OCI-M2 (cell line): ENCODE data around the gene METTL25.

Experiments
- DNase-seq: peaks from one replicate; lab custom pipeline; 2025; ENCODE audit not compliant: unreplicated experiment; lab: John Stamatoyannopoulos, UW

The METTL25 gene

DNA sequence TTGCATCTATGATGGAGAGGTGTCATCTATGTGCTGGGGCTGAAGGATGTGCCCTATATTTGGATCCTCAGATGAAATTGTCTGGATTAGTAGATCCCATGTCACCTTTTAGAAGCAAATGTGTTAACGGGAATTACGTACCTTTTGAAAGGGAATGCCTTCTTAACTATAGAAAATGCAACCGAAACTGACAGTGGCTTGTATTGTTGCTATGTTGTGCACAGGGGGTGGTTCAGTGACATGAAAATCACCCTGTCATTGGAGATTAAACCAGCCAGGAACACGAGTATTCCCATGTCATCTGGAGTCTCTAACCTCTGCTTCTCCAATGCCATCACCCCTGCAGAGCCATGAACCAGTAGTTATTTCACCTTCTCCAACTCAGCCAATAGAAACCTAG lies 110.2 kb downstream of the METTL25 start:
- DNase-seq, result no peak

GRCh38 chr12:82470906-82471512 lies 112.7 kb downstream of the METTL25 start:
- DNase-seq, result no peak

- no peak for DNase-seq
These were observed 114.9 kb downstream of the METTL25 start for GRCh38 chr12:82473111-82473754.

- DNase-seq, result no peak
These were observed 116.0 kb downstream of the METTL25 start for GRCh38 chr12:82474181-82474797.

DNA sequence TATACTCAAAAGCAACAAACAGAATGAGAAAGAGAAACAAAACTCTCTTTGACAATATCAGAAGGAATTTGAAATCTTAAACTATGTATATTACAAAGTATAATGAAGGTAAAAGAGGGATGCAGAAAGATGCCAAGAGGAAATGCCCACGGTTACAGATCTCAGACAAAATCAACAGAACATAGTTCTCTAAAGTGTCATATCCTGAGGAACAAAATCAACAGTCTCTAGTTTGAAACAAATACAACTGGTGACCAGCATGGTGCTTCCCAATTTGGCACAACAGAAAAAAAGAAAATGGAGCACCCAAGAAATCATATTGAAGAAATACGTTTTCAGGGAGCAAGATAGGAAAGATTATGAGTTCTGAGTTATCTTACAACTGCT lies 116.5 kb downstream of the METTL25 start:
- DNase-seq, result no peak

GRCh38 chr12:82475211-82475610 lies 116.9 kb downstream of the METTL25 start:
- DNase-seq, result no peak

DNA sequence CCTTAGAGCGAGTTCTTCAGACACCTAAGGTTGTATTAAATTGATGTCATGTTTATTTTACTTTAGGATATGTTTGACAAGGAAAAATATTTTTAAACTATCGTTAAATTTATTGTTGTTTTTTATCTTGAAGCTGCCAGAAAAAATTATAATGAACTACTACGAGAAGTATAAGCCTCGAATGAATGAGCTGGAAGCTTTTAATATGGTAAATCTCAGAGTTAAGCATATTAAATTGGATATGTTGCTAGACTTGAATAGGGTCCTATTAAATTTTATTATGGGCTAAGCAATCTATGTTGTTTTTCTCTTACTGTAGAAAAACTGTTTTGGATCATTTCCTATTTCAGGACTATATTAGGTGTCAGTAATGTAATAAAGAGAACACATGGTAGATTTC lies 118.2 kb downstream of the METTL25 start:
- DNase-seq, result no peak

DNA sequence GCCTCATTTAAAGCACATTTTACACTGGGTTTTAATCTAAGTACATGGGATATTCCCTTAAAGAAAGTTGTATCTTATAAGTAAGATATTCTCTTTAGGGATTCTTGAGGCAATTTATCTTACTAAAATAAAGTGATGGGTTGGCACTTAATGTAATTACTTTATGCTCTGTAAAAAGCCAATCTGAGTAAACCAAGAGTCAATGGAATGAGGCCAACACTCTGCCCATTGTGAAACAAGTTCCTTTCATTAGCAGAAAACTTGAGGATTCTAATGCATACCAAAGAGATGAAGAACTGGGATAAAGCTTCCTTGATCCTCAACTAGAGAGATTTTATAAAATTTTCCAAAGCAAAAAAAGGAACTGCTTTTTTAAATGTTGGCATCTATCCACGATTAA lies 121.2 kb downstream of the METTL25 start:
- no peak for DNase-seq

DNA sequence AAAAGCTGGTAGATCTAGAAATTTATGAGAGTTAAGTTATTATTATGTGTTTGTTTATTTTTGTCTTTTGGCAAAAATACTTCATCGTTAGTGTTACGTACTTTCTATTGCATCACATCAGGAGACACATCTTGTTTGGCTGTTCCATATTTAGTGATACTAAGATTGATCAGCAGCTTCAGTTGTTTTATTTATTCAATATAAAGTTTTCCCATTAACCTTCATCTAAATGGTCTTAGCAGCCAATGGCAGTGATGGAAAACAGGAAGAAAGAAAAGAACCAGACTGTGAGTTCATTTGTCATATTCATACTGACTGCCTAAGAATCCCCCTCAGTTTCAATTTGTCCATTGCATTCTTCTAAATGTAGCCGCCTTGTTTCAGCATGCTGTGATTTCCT lies 122.3 kb downstream of the METTL25 start:
- DNase-seq, result no peak

DNA sequence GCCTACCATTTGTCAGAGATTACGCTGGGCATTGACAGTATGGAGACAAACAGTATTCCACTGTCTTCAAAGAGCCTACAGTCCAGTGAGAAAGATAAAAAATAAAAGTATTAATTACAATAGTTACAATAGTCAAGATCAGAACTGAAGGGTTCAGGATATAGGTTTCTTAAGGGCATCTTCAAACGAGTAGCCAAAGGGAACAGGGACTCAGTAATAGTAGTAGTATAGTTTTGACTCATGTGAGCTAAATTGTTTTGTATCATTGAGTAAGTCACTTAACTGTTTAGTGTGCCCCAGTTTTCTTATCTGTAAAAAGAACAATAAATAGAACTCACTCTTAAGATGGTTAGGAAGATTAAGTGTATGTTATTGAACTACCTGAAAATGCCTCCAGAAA lies 123.6 kb downstream of the METTL25 start:
- DNase-seq, result no peak

GRCh38 chr12:82486524-82487235 lies 128.4 kb downstream of the METTL25 start:
- DNase-seq, result no peak

DNA sequence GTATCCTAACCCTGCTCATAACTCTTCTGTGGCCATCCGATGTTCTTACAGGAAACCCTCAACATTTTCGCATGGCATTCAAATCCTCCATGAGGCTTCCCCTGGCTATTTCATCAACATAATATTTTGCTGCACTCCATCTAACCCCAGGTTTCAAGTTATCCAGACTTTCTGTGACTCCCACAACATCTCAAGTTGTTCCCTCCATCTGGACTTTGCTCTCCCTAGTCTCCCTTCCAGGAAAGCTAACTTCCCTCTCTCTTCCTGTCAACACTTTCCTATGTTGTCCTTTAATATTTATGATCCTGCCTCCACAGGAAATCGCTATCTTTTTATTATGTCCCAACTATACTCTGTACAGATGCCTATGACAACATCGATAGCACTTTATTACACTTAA lies 146.1 kb downstream of the METTL25 start:
- no peak for DNase-seq

DNA sequence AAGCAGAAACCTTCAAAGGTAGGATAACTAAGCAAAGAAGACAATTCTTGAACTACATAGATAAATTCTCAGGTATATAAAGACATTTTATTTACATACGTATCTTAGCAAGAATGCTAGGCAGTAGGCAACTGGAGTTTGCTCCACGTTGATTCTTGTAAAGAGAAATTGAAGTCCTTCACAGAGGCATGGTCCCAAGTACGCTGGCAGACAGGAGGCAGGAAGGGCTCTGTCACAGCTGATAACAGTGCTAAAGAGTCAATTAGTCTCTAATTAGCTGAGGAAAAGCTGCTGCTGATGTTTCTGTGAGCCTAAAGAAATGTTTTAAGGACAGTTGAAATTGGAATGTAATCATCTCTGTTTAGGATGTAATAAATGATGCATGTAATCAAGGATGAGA lies 146.8 kb downstream of the METTL25 start:
- no peak for DNase-seq

GRCh38 chr12:82507686-82508085 lies 149.4 kb downstream of the METTL25 start:
- DNase-seq, result no peak

DNA sequence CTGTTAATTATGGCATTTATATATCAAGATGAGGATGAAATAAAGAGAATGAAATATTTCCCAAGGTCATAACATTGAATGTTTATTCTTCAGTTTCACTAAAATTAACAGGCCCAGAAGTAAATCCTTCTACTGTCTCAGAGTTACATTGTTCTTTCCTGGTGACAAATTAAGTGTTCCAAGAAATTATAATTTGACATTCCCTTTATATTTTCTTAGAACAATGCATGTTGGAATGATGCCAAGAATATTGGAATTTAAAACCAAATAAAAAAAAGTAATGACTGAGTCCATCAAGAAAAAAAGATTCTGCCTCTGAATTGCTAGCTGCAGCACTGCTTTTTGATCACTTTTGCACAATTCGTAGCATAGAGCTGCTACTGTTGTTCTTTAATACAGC lies 152.1 kb downstream of the METTL25 start:
- no peak for DNase-seq

- no peak for DNase-seq
These were observed 156.6 kb downstream of the METTL25 start for GRCh38 chr12:82514880-82515279.

DNA sequence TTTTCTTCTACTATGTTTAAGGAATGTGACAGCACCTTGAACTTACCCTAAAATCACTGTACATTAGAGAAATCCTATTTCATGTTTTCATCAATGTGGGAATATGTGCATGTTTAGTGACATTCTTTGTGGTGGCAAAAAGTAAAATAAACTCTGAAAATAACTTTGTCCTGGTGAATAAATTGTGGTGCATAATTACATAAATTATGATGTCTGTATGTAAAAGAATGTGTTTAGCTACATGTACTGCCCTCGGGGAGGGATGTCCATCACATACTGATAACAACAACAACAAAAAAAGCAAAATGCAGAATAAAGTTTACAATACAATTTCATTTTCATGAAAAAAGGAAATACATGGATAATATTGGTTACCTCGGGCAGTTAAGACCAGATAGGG lies 157.3 kb downstream of the METTL25 start:
- no peak for DNase-seq

DNA sequence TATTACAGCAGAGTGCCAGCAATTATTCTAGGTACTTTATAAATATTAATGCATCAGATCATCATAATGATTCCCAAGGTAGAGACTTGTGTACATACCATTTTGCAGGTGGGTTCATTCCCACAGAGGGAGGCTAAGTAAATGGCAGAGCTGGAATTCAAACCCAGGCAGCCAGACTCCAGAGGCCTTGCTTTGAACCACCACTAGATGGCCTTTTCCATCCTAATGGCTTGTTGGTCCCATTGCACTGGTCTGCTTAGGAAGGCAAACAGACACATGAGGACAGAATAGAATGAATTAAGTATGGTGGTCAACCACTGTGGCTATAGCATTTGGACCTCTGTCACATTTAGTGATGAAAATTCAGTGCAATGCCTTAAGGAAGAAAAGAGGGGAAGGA lies 158.7 kb downstream of the METTL25 start:
- no peak for DNase-seq

DNA sequence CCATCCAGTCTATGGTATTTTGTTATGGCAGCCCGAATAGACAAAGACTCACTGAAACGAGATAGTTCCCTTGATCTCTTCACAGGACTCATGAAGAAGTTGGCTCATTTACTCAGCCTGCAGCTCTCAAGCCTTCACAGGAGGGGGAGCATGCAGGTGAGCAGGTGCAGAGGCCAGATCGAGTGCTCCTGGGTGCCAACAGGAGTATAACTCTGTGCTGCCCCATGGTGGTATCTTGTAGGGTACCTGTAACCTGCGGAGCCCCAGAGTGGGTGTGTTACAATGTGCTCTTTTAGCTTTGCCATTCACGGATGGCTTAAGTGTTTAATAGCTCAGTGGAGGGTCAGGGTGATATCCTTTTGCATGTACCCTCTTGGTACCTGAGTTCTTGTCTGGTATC lies 159.5 kb downstream of the METTL25 start:
- DNase-seq, result no peak

- no peak for DNase-seq
These were observed 161.2 kb downstream of the METTL25 start for GRCh38 chr12:82519510-82519909.

DNA sequence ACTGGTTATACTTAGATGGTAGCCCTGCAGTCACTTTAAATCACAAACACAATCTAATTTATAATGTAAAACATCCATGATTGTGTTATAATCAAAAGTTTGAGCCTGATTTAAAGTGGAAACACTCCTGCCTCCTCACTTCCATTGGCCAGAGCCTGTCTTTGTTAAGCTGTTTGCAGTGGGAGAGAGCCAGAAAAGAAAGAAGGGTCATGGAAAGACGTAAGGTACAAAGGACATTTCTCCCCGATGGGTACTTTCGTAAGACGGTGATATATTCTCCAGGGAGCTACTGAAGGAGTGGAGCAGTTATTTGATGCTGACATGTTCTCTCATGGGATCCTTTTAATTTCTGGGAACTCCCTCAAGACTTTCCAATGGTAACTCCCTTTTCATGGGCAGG lies 164.0 kb downstream of the METTL25 start:
- no peak for DNase-seq

GRCh38 chr12:82522762-82523161 lies 164.4 kb downstream of the METTL25 start:
- no peak for DNase-seq
